ENCODE data around the gene IL10RA.
"Not testable (repeated sequence)": the region's sequence is repeated elsewhere in the genome, so short reads cannot be mapped to it uniquely, and the experiment has no call there.

The IL10RA gene

DNA sequence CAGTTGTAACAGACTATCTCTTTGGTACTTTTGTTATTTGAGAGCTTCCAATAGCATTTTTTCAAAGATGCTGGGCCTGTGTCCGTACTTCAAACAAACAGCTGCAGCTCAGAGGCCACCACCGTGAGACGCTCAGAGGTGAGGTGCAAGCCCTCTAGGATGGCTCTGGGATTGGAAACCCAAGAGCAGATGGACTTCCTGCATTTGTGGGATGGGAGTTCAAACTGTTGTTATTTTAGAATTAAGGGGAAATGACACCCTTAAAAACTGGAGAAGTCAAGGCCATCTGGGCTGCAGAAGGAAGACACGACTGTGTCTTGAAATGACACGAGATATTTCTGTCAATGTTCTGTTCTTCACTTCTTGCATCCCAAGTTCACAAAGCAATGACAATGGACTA lies 9.2 kb upstream of the IL10RA start:
- TF ChIP-seq, protein P1, sequence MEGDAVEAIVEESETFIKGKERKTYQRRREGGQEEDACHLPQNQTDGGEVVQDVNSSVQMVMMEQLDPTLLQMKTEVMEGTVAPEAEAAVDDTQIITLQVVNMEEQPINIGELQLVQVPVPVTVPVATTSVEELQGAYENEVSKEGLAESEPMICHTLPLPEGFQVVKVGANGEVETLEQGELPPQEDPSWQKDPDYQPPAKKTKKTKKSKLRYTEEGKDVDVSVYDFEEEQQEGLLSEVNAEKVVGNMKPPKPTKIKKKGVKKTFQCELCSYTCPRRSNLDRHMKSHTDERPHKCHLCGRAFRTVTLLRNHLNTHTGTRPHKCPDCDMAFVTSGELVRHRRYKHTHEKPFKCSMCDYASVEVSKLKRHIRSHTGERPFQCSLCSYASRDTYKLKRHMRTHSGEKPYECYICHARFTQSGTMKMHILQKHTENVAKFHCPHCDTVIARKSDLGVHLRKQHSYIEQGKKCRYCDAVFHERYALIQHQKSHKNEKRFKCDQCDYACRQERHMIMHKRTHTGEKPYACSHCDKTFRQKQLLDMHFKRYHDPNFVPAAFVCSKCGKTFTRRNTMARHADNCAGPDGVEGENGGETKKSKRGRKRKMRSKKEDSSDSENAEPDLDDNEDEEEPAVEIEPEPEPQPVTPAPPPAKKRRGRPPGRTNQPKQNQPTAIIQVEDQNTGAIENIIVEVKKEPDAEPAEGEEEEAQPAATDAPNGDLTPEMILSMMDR (IDR thresholded peaks at IDR 0.05; ENCODE audit: poor library complexity, severe bottlenecking): no peak
- no peak for ATAC-seq (ENCODE audit: low read depth)
- Histone ChIP-seq H3K4me1 (ENCODE audit: insufficient read depth, poor library complexity, severe bottlenecking) (no peaks in the 10 kb centered on the region), H3K36me3 (ENCODE audit: low read depth) (no peaks in the 10 kb centered on the region), H3K27me3 (ENCODE audit: insufficient read depth, poor library complexity, severe bottlenecking) (no peaks in the 10 kb centered on the region), H3K27ac (ENCODE audit: poor library complexity, severe bottlenecking) (no peak overlapping the region), H3K9me3 (ENCODE audit: severe bottlenecking) (no peaks in the 10 kb centered on the region), H3K4me3 (ENCODE audit: severe bottlenecking) (no peak overlapping the region)
- no peak for DNase-seq (ENCODE audit: low spot score)

DNA sequence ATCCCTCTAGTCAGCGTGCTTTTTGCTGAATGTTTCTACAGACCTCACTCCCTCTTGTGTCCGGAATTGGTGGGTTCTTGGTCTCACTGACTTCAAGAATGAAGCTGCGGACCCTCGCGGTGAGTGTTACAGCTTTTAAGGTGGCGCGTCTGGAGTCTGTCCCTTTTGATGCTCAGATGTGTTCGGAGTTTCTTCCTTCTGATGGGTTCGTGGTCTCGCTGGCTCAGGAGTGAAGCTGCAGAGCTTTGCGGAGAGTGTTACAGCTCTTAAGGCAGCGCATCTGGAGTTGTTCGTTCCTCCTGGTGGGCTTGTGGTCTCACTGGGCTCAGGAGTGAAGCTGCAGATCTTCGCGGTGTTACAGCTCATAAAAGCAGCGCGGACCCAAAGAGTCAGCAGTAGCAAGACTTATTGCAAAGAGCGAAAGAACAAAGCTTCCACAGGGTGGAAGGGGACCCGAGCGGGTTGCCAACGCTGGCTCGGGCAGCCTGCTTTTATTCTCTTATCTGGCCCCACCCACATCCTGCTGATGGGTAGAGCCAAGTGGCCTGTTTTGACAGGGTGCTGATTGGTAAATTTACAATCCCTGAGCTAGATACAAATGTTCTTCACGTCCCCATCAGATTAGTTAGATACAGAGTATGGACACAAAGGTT lies 8.5 kb upstream of the IL10RA start:
- not testable (repeated sequence) for H3K4me1 ChIP-seq (ENCODE audit: insufficient read depth, poor library complexity, severe bottlenecking)

DNA sequence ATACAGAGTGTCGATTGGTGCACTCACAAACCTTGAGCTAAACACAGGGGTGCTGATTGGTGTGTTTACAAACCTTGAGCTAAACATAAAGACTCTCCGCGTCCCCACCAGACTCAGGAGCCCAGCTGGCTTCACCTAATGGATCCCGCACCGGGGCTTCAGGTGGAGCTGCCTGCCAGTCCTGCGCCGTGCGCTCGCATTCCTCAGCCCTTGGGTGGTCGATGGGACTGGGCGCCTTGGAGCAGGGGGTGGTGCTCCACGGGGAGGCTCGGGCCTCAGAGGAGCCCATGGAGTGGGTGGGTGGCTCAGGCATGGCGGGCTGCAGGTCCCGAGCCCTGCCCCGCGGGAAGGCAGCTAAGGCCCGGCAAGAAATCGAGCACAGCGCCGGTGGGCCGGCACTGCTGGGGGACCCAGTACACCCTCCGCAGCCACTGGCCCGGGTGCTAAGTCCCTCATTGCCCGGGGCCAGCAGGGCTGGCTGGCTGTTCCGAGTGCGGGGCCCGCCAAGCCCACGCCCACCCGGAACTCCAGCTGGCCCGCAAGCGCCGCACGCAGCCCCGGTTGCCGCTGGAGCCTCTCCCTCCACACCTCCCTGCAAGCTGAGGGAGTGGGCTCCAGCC lies 7.8 kb upstream of the IL10RA start:
- H3K4me3 ChIP-seq (ENCODE audit: severe bottlenecking); H3K36me3 ChIP-seq (ENCODE audit: low read depth); ATAC-seq (ENCODE audit: low read depth); H3K27me3 ChIP-seq (ENCODE audit: insufficient read depth, poor library complexity, severe bottlenecking); H3K4me1 ChIP-seq (ENCODE audit: insufficient read depth, poor library complexity, severe bottlenecking); H3K9me3 ChIP-seq (ENCODE audit: severe bottlenecking); DNase-seq (ENCODE audit: low spot score); H3K27ac ChIP-seq (ENCODE audit: poor library complexity, severe bottlenecking): not testable (repeated sequence)

More for the DNA sequence above, 8.5 kb upstream of the IL10RA start:
- not testable (repeated sequence) for DNase-seq (ENCODE audit: low spot score); H3K9me3 ChIP-seq (ENCODE audit: severe bottlenecking); H3K4me3 ChIP-seq (ENCODE audit: severe bottlenecking); H3K27me3 ChIP-seq (ENCODE audit: insufficient read depth, poor library complexity, severe bottlenecking); H3K36me3 ChIP-seq (ENCODE audit: low read depth); H3K27ac ChIP-seq (ENCODE audit: poor library complexity, severe bottlenecking); ATAC-seq (ENCODE audit: low read depth)

DNA sequence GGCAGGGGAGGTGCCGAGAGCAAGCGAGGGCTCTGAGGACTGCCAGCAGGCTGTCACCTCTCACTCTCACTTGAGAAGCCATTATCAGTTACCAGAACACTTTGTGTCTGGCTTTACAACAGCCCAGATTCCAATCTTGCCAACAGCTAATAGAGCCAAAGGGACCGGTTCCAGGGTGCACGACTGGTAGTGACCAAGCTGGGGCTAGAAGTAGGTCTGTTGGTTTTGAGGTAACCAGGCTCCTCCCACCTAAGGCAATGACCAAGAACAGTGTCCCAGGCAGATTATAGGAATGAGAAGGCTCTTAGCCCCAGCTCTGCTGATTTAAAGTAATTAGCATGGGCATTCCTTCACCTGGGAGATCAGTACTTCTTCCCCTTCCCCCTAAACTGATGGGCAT lies 7.2 kb upstream of the IL10RA start:
- H3K36me3 ChIP-seq (ENCODE audit: low read depth): no peaks in the 10 kb centered on the region
- H3K4me3 ChIP-seq (ENCODE audit: severe bottlenecking): no peak overlapping the region
- no peaks in the 10 kb centered on the region for H3K4me1 ChIP-seq (ENCODE audit: insufficient read depth, poor library complexity, severe bottlenecking)
- H3K27ac ChIP-seq (ENCODE audit: poor library complexity, severe bottlenecking): no peak overlapping the region
- no peaks in the 10 kb centered on the region for H3K27me3 ChIP-seq (ENCODE audit: insufficient read depth, poor library complexity, severe bottlenecking)
- ATAC-seq (ENCODE audit: low read depth) (no peak), DNase-seq (ENCODE audit: low spot score) (no peak)
- no peaks in the 10 kb centered on the region for H3K9me3 ChIP-seq (ENCODE audit: severe bottlenecking)
- TF ChIP-seq, protein P1 (IDR thresholded peaks at IDR 0.05; ENCODE audit: poor library complexity, severe bottlenecking): no peak

DNA sequence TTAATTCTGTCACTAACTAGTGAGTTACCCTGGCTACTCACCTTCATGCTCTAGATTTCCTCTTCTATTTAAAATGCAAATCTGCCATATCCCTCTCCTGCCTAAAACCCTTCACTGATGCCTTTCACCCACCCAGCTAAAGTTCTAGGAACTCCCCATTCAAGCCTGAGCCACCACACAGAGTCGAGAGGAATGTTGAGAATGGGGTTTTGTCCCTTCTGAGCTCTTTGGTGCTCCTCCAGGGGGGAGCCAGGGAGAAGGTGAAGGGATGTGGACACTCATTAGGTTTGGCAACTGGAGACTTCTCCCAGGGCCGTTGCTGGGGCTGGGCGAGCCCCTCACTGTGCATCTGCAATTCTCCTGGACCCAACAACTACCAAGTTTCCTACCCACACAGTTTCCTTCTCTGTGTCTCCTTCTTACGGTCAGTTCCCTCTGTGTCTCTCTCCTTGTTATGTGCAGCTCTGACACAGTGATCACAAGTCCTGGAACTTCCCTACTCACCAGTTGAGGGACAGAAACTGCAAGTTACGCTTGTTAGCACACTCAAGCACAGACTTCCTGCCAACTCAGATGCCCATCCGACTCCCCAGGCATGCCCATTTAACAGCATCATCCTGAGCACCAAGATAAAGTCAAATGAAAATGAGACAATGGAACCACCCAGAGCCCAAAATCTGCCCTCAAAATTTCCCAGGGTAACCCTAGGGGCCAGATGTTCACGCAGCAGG lies 6.5 kb upstream of the IL10RA start:
- H3K9me3 ChIP-seq (ENCODE audit: severe bottlenecking): no peaks in the 10 kb centered on the region
- no peak for DNase-seq (ENCODE audit: low spot score)
- TF ChIP-seq, protein P1 (IDR thresholded peaks at IDR 0.05; ENCODE audit: poor library complexity, severe bottlenecking): no peak
- no peak overlapping the region for H3K4me3 ChIP-seq (ENCODE audit: severe bottlenecking)
- H3K27me3 ChIP-seq (ENCODE audit: insufficient read depth, poor library complexity, severe bottlenecking): no peaks in the 10 kb centered on the region
- no peak overlapping the region for H3K27ac ChIP-seq (ENCODE audit: poor library complexity, severe bottlenecking)
- H3K4me1 ChIP-seq (ENCODE audit: insufficient read depth, poor library complexity, severe bottlenecking): no peaks in the 10 kb centered on the region
- ATAC-seq (ENCODE audit: low read depth): no peak
- H3K36me3 ChIP-seq (ENCODE audit: low read depth): no peaks in the 10 kb centered on the region
